ENCODE results near the gene SOX4.

The SOX4 gene

DNA sequence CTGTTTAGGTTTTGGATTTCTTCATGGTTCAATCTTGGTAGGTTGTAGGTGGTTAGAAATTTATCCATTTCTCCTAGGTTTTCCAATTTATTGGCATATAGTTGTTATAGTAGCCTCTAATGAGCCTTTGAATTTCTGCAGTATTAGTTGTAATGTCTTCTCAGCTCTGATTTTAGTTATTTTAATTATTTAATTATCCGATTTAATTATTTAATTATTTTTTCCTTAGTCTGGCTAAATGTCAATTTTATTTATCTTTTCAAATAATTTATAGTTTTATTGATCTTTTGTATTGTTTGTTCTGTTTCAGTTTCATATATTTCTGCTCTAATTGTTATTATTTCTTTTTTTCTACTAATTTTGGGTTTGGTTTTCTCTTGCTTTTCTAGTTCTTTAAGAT lies 28.1 kb upstream of the SOX4 start:
- no peak overlapping the region for H3K9ac ChIP-seq (ENCODE audit: low read depth, low read length, poor library complexity)
- H3K4me1 ChIP-seq (ENCODE audit: control insufficient read depth in 2 of 2, insufficient read depth in 1 of 2, low read depth in 1 of 2, low read length in 2 of 2): no peaks in the 10 kb centered on the region
- no peak overlapping the region for H3K23ac ChIP-seq (ENCODE audit: low read depth, low read length, poor library complexity)
- H4K8ac ChIP-seq (ENCODE audit: low read depth, low read length): no peak overlapping the region
- H2AK5ac ChIP-seq (ENCODE audit: low read depth, low read length): no peak overlapping the region
- no peak overlapping the region for H3K14ac ChIP-seq (ENCODE audit: low read length)
- WGBS, 2 donors (ENCODE audit: extremely low coverage in 2 of 2, insufficient read length in 2 of 2, insufficient replicate concordance in 1 of 2): no CpG with 5 or more reads among the region's 1 CpG
- H3K27me3 ChIP-seq (ENCODE audit: control insufficient read depth in 3 of 3, insufficient read depth in 3 of 3, low read depth in 1 of 3, low read length in 3 of 3): no peaks in the 10 kb centered on the region
- no peak overlapping the region for H2BK120ac ChIP-seq (ENCODE audit: low read depth, low read length)
- no peaks in the 10 kb centered on the region for H3K79me1 ChIP-seq (ENCODE audit: low read depth, low read length)
- H3K4me3 ChIP-seq (ENCODE audit: low read length in 2 of 2): no peak overlapping the region
- H3K18ac ChIP-seq (ENCODE audit: low read length): no peak overlapping the region
- H2BK12ac ChIP-seq (ENCODE audit: low read length): no peak overlapping the region
- H3K4ac ChIP-seq (ENCODE audit: low read length): no peak overlapping the region
- H2BK5ac ChIP-seq (ENCODE audit: low read length): no peak overlapping the region
- no peak for DNase-seq (ENCODE audit: low spot score)
- H2BK15ac ChIP-seq (ENCODE audit: low read length): no peak overlapping the region
- no peak overlapping the region for H3K27ac ChIP-seq (replicated peaks; ENCODE audit: low read length)
- no peaks in the 10 kb centered on the region for H3K9me3 ChIP-seq (replicated peaks in 1 of 2; ENCODE audit: control insufficient read depth in 2 of 2, insufficient read depth in 1 of 2, low read depth in 1 of 2, low read length in 2 of 2)
- H3K36me3 ChIP-seq (replicated peaks in 1 of 2; ENCODE audit: control insufficient read depth in 2 of 2, insufficient read depth in 2 of 2, low read length in 2 of 2): no peaks in the 10 kb centered on the region
- no peak overlapping the region for H4K91ac ChIP-seq (ENCODE audit: low read depth, low read length, poor library complexity)
- no peak overlapping the region for H3K4me2 ChIP-seq (ENCODE audit: insufficient read depth, low read length, poor library complexity, severe bottlenecking)
- H2AFZ ChIP-seq (ENCODE audit: low read length): no peak overlapping the region

GRCh38 chr6:21578523-21578922 lies 15.0 kb upstream of the SOX4 start:
- no peaks in the 10 kb centered on the region for H3K4me1 ChIP-seq (ENCODE audit: control insufficient read depth in 2 of 2, insufficient read depth in 1 of 2, low read depth in 1 of 2, low read length in 2 of 2)
- H3K9me3 ChIP-seq (replicated peaks in 1 of 2; ENCODE audit: control insufficient read depth in 2 of 2, insufficient read depth in 1 of 2, low read depth in 1 of 2, low read length in 2 of 2): peaks cover 0 to 1% of the 10 kb centered on the region in 2 donors
- H3K9ac ChIP-seq (ENCODE audit: low read depth, low read length, poor library complexity): no peak overlapping the region
- no peak overlapping the region for H3K4me3 ChIP-seq (ENCODE audit: low read length in 2 of 2)
- no peak overlapping the region for H3K4ac ChIP-seq (ENCODE audit: low read length)
- no peak overlapping the region for H2AFZ ChIP-seq (ENCODE audit: low read length)
- no peaks in the 10 kb centered on the region for H3K36me3 ChIP-seq (replicated peaks in 1 of 2; ENCODE audit: control insufficient read depth in 2 of 2, insufficient read depth in 2 of 2, low read length in 2 of 2)
- no peak overlapping the region for H2BK5ac ChIP-seq (ENCODE audit: low read length)
- H3K23ac ChIP-seq (ENCODE audit: low read depth, low read length, poor library complexity): no peak overlapping the region
- no peak overlapping the region for H4K91ac ChIP-seq (ENCODE audit: low read depth, low read length, poor library complexity)
- H3K27ac ChIP-seq (replicated peaks; ENCODE audit: low read length): no peak overlapping the region
- H2BK12ac ChIP-seq (ENCODE audit: low read length): no peak overlapping the region
- H3K14ac ChIP-seq (ENCODE audit: low read length): no peak overlapping the region
- no peak for DNase-seq (ENCODE audit: low spot score)
- H3K18ac ChIP-seq (ENCODE audit: low read length): no peak overlapping the region
- no peak overlapping the region for H3K4me2 ChIP-seq (ENCODE audit: insufficient read depth, low read length, poor library complexity, severe bottlenecking)
- no peak overlapping the region for H2BK15ac ChIP-seq (ENCODE audit: low read length)
- H2BK120ac ChIP-seq (ENCODE audit: low read depth, low read length): no peak overlapping the region
- no peaks in the 10 kb centered on the region for H3K27me3 ChIP-seq (ENCODE audit: control insufficient read depth in 3 of 3, insufficient read depth in 3 of 3, low read depth in 1 of 3, low read length in 3 of 3)
- no peaks in the 10 kb centered on the region for H3K79me1 ChIP-seq (ENCODE audit: low read depth, low read length)
- H4K8ac ChIP-seq (ENCODE audit: low read depth, low read length): no peak overlapping the region
- H2AK5ac ChIP-seq (ENCODE audit: low read depth, low read length): no peak overlapping the region

DNA sequence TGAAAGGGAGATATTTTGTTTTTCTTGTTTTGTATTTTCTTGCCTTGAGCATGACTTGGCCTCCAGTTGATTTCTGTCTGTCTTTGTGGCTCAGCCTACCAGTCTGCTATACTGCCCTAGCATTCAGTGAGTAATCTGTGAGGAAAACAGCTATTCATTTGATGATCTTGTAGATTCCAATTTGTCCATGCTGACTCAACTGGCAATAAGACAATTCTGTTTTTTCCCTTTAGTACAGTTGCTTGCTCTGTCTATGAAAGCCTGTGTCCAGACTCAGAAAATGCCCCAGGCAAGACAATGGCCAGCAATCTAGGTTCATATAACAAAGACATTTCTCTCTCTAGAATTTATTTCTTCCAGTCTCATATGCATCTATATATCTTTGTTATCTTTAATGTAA lies 10.9 kb upstream of the SOX4 start:
- H3K4me1 ChIP-seq (ENCODE audit: control insufficient read depth in 2 of 2, insufficient read depth in 1 of 2, low read depth in 1 of 2, low read length in 2 of 2): peaks cover 0 to 4% of the 10 kb centered on the region in 2 donors
- no peak overlapping the region for H2AK5ac ChIP-seq (ENCODE audit: low read depth, low read length)
- no peak overlapping the region for H3K4me2 ChIP-seq (ENCODE audit: insufficient read depth, low read length, poor library complexity, severe bottlenecking)
- no peak overlapping the region for H3K14ac ChIP-seq (ENCODE audit: low read length)
- peaks cover 0 to 1% of the 10 kb centered on the region in 2 donors for H3K9me3 ChIP-seq (replicated peaks in 1 of 2; ENCODE audit: control insufficient read depth in 2 of 2, insufficient read depth in 1 of 2, low read depth in 1 of 2, low read length in 2 of 2)
- H2AFZ ChIP-seq (ENCODE audit: low read length): no peak overlapping the region
- H3K4ac ChIP-seq (ENCODE audit: low read length): no peak overlapping the region
- no peak overlapping the region for H3K18ac ChIP-seq (ENCODE audit: low read length)
- H2BK120ac ChIP-seq (ENCODE audit: low read depth, low read length): no peak overlapping the region
- H3K27me3 ChIP-seq (ENCODE audit: control insufficient read depth in 3 of 3, insufficient read depth in 3 of 3, low read depth in 1 of 3, low read length in 3 of 3): no peaks in the 10 kb centered on the region
- H2BK5ac ChIP-seq (ENCODE audit: low read length): no peak overlapping the region
- H4K91ac ChIP-seq (ENCODE audit: low read depth, low read length, poor library complexity): no peak overlapping the region
- H3K27ac ChIP-seq (replicated peaks; ENCODE audit: low read length): no peak overlapping the region
- no peak for DNase-seq (ENCODE audit: low spot score)
- H3K36me3 ChIP-seq (replicated peaks in 1 of 2; ENCODE audit: control insufficient read depth in 2 of 2, insufficient read depth in 2 of 2, low read length in 2 of 2): no peaks in the 10 kb centered on the region
- no peak overlapping the region for H4K8ac ChIP-seq (ENCODE audit: low read depth, low read length)
- H3K9ac ChIP-seq (ENCODE audit: low read depth, low read length, poor library complexity): no peak overlapping the region
- H2BK12ac ChIP-seq (ENCODE audit: low read length): no peak overlapping the region
- H3K4me3 ChIP-seq (ENCODE audit: low read length in 2 of 2): no peak overlapping the region
- no peak overlapping the region for H3K23ac ChIP-seq (ENCODE audit: low read depth, low read length, poor library complexity)
- no peaks in the 10 kb centered on the region for H3K79me1 ChIP-seq (ENCODE audit: low read depth, low read length)
- H2BK15ac ChIP-seq (ENCODE audit: low read length): no peak overlapping the region

DNA sequence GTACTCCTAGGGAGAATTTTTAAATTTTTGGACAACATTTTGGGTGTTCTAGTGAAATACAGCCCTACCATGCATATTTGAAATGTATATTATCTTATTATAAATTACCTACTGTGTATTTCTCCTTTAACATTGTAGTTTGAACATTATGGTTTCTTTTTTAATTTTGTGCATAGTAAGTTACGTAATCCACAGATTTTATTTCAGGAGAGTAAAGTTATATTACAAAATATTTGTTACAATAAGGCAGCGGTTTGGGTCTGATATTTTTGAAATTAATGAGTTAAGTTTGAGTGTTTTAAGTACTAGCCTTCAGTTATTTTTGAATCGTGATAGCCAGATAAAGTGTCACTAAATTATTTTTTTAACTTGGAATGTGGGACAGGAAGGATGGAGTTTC lies 7.3 kb upstream of the SOX4 start:
- H3K4ac ChIP-seq (ENCODE audit: low read length): no peak overlapping the region
- no peak overlapping the region for H4K91ac ChIP-seq (ENCODE audit: low read depth, low read length, poor library complexity)
- no peaks in the 10 kb centered on the region for H3K36me3 ChIP-seq (replicated peaks in 1 of 2; ENCODE audit: control insufficient read depth in 2 of 2, insufficient read depth in 2 of 2, low read length in 2 of 2)
- no peak for DNase-seq (ENCODE audit: low spot score)
- no peaks in the 10 kb centered on the region for H3K27me3 ChIP-seq (ENCODE audit: control insufficient read depth in 3 of 3, insufficient read depth in 3 of 3, low read depth in 1 of 3, low read length in 3 of 3)
- H3K9ac ChIP-seq (ENCODE audit: low read depth, low read length, poor library complexity): no peak overlapping the region
- H2BK5ac ChIP-seq (ENCODE audit: low read length): no peak overlapping the region
- no peak overlapping the region for H2AK5ac ChIP-seq (ENCODE audit: low read depth, low read length)
- H3K18ac ChIP-seq (ENCODE audit: low read length): no peak overlapping the region
- no peak overlapping the region for H3K14ac ChIP-seq (ENCODE audit: low read length)
- H3K4me2 ChIP-seq (ENCODE audit: insufficient read depth, low read length, poor library complexity, severe bottlenecking): no peak overlapping the region
- no peaks in the 10 kb centered on the region for H3K9me3 ChIP-seq (replicated peaks in 1 of 2; ENCODE audit: control insufficient read depth in 2 of 2, insufficient read depth in 1 of 2, low read depth in 1 of 2, low read length in 2 of 2)
- no peak overlapping the region for H3K27ac ChIP-seq (replicated peaks; ENCODE audit: low read length)
- H2BK12ac ChIP-seq (ENCODE audit: low read length): no peak overlapping the region
- no peak overlapping the region for H3K4me3 ChIP-seq (ENCODE audit: low read length in 2 of 2)
- no peak overlapping the region for H4K8ac ChIP-seq (ENCODE audit: low read depth, low read length)
- H3K4me1 ChIP-seq (ENCODE audit: control insufficient read depth in 2 of 2, insufficient read depth in 1 of 2, low read depth in 1 of 2, low read length in 2 of 2): peaks cover 4 to 7% of the 10 kb centered on the region in 2 donors
- no peak overlapping the region for H2BK15ac ChIP-seq (ENCODE audit: low read length)
- no peak overlapping the region for H3K23ac ChIP-seq (ENCODE audit: low read depth, low read length, poor library complexity)
- WGBS, 2 donors (ENCODE audit: extremely low coverage in 2 of 2, insufficient read length in 2 of 2, insufficient replicate concordance in 1 of 2): 100% methylated on average over 1 of the region's 3 CpGs; no CpG with 5 or more reads in 1 of the 2 donors
- no peaks in the 10 kb centered on the region for H3K79me1 ChIP-seq (ENCODE audit: low read depth, low read length)
- no peak overlapping the region for H2BK120ac ChIP-seq (ENCODE audit: low read depth, low read length)
- H2AFZ ChIP-seq (ENCODE audit: low read length): no peak overlapping the region
